Subcutaneous adipose tissue (tissue), 4 donors: ENCODE measurements around the gene RINT1. TPM values are rescaled to one million over a fixed set of nuclear protein-coding genes. Genes with fewer than 3 reads are reported as not detected.

ENCODE experiments used
- CTCF ChIP-seq: fragments of 450-650 bp; IDR thresholded peaks from one replicate; pipeline ENCODE4 v1.5.1; 2016; ENCODE audit warnings: low read depth, mild to moderate bottlenecking, control low read depth, antibody characterized with exemption, moderate library complexity
- total RNA-seq, 4 donors: library from RNA; depleted of rRNA; stranded (reverse); fragments of >200 nt; gene quantifications; one replicate each; pipeline ENCODE4 v1.1.0, GENCODE V29; 2016

The RINT1 gene
- total RNA-seq, 4 donors from 2014 or later: 13.9 to 21.7 (median 18.6) TPM

GRCh38 chr7:105583061-105583460 lies 51.1 kb downstream of the RINT1 start:
- no peak for TF ChIP-seq CTCF

- no peak for TF ChIP-seq CTCF
These were observed 52.2 kb downstream of the RINT1 start for GRCh38 chr7:105584165-105584564.

GRCh38 chr7:105585850-105586500 lies 54.0 kb downstream of the RINT1 start:
- TF ChIP-seq CTCF: no peak

- TF ChIP-seq CTCF: no peak
These were observed 56.1 kb downstream of the RINT1 start for GRCh38 chr7:105587909-105588635.

GRCh38 chr7:105589356-105590077 lies 57.5 kb downstream of the RINT1 start:
- TF ChIP-seq CTCF: no peak

GRCh38 chr7:105590793-105591192 lies 58.8 kb downstream of the RINT1 start:
- TF ChIP-seq CTCF: no peak

- TF ChIP-seq CTCF: no peak
These were observed 59.5 kb downstream of the RINT1 start for GRCh38 chr7:105591522-105591921.
